Central memory CD8-positive, alpha-beta T cell (primary cell): ENCODE measurements around the gene SAT2.

Experiments used
- ATAC-seq: fragments of 150-1000 bp; cut with Tn5 transposase; replicated peaks from 2 replicates; pipeline ENCODE4 v1.10.0; 2022; ENCODE audit warnings: mild to moderate bottlenecking, moderate FRiP score, moderate number of reproducible peaks; ENCODE audit not compliant: poor library complexity, severe bottlenecking; ENCODE audit errors: extremely low read depth
- DNase-seq, 2 donors: peaks; one replicate each; pipeline ENCODE4 v3.0.0; 2021; ENCODE audit warnings: low spot score in 2 of 2
- H3K27ac Mint-ChIP-seq: one replicate; pipeline ENCODE4 v1.8.0; 2022; ENCODE audit warnings: low read depth, mild to moderate bottlenecking, moderate library complexity, mixed read lengths
- H3K27me3 Mint-ChIP-seq: one replicate; pipeline ENCODE4 v1.8.0; 2022; ENCODE audit warnings: mixed read lengths
- H3K36me3 Mint-ChIP-seq: one replicate; pipeline ENCODE4 v1.8.0; 2022; ENCODE audit warnings: mild to moderate bottlenecking, moderate library complexity, mixed read lengths; ENCODE audit not compliant: insufficient read depth
- H3K4me1 Mint-ChIP-seq: one replicate; pipeline ENCODE4 v1.8.0; 2022; ENCODE audit warnings: mixed read lengths
- H3K4me3 Mint-ChIP-seq: one replicate; pipeline ENCODE4 v1.8.0; 2022; ENCODE audit warnings: mild to moderate bottlenecking, moderate library complexity, mixed read lengths
- H3K9me3 Mint-ChIP-seq: one replicate; pipeline ENCODE4 v1.8.0; 2022; ENCODE audit warnings: mixed read lengths

The SAT2 gene

DNA sequence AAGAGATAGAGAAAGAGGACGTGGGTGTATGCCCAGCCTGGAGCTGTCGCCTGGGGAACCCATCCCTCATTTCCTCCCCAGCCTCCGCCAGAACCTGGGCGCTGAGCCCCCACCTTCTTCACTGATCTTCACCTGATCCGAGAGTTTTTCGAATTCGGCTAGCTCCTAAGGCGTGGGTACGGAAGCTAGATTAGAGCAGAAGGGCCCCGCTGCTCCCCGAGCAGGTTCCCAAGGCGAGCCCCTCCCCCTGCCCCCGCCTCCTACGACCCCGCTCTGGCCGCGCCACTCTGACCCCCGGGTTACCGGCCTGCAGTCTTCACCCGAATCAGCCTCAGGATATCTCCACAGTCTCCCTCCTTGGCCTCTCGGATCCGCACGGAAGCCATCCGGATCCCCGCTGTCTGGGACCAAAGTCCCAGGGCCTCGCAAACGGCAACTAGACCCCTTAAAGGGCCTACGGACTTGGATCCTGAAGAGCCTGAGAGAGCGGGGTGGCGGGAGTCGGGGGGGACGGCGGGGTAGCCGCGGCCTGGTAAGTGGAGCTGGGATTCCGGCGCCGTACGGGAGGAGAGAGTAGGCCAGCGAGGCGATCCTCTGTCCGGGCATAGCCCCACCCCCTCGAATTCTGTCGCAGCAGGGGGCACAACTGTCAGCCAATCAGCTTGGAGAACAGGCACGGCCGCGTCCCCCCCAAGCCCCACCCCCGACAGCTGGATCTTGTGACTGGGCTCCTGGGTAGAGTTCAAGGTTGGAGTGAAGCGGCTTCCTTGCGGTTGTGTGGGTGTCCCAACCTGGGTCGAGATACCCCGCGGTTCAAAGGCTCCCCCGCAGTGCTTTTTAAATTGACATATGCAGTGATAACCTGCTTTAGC lies at the start of gene SAT2:
SAT2 (minus strand) TSS at position 572 of the 872 bp plus-strand sequence; CDS start at position 386, 186 bp downstream.
- peak; percentile 92 for ATAC-seq
- DNase-seq: peak; percentile 54 to 69
- Mint-ChIP-seq H3K27me3 (no peaks in the 10 kb centered on the region), H3K27ac (peak within 1 kb of the TSS; percentile 92), H3K36me3 (no peaks in the 10 kb centered on the region), H3K4me3 (peak within 1 kb of the TSS; percentile 88), H3K4me1 (peaks cover 18% of the 10 kb centered on the region), H3K9me3 (no peaks in the 10 kb centered on the region)

DNA sequence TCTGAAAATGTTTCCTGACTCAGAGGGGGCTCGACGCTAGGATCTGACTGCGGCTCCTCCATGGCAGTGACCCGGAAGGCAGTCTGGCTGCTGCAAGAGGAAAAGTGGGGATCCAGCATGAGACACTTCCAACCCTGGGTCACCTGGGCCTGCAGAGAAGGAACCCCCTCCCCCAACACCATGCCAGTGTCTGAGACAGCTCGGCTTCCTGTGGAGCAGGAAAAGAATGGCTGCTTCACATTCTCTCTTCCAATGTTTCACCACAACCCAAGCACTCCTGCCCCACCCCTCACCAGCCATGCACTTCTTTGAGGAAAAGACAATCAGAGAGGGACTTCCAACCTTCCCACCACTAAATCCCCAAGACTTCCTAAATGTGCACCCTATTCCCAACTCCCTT lies 48.9 kb upstream of the SAT2 start:
- ATAC-seq (no peak), DNase-seq (no peak)
- H3K4me1 Mint-ChIP-seq: peaks cover 8% of the 10 kb centered on the region
- no peak overlapping the region for H3K4me3 Mint-ChIP-seq
- peaks cover 8% of the 10 kb centered on the region for H3K9me3 Mint-ChIP-seq
- H3K36me3 Mint-ChIP-seq: peaks cover 40% of the 10 kb centered on the region
- no peak overlapping the region for H3K27ac Mint-ChIP-seq
- no peaks in the 10 kb centered on the region for H3K27me3 Mint-ChIP-seq

- H3K36me3 Mint-ChIP-seq: peaks cover 47% of the 10 kb centered on the region
- H3K27ac Mint-ChIP-seq: no peak overlapping the region
- no peak for DNase-seq
- peaks cover 8% of the 10 kb centered on the region for H3K9me3 Mint-ChIP-seq
- H3K4me3 Mint-ChIP-seq: no peak overlapping the region
- peaks cover 8% of the 10 kb centered on the region for H3K4me1 Mint-ChIP-seq
- no peak for ATAC-seq
- no peaks in the 10 kb centered on the region for H3K27me3 Mint-ChIP-seq
Measured at GRCh38 chr17:7674934-7675333, 47.3 kb upstream of the SAT2 start.

- Mint-ChIP-seq H3K4me3 (no peak overlapping the region), H3K9me3 (peaks cover 8% of the 10 kb centered on the region), H3K36me3 (peaks cover 49% of the 10 kb centered on the region), H3K27me3 (no peaks in the 10 kb centered on the region), H3K27ac (no peak overlapping the region), H3K4me1 (peaks cover 8% of the 10 kb centered on the region)
- DNase-seq (no peak), ATAC-seq (no peak)
Measured at GRCh38 chr17:7673239-7673638, 45.6 kb upstream of the SAT2 start.

GRCh38 chr17:7668482-7668881 lies 40.9 kb upstream of the SAT2 start:
- Mint-ChIP-seq H3K9me3 (peaks cover 2% of the 10 kb centered on the region), H3K4me1 (no peaks in the 10 kb centered on the region), H3K4me3 (no peak overlapping the region), H3K36me3 (peaks cover 49% of the 10 kb centered on the region), H3K27ac (no peak overlapping the region), H3K27me3 (no peaks in the 10 kb centered on the region)
- ATAC-seq: no peak
- no peak for DNase-seq

DNA sequence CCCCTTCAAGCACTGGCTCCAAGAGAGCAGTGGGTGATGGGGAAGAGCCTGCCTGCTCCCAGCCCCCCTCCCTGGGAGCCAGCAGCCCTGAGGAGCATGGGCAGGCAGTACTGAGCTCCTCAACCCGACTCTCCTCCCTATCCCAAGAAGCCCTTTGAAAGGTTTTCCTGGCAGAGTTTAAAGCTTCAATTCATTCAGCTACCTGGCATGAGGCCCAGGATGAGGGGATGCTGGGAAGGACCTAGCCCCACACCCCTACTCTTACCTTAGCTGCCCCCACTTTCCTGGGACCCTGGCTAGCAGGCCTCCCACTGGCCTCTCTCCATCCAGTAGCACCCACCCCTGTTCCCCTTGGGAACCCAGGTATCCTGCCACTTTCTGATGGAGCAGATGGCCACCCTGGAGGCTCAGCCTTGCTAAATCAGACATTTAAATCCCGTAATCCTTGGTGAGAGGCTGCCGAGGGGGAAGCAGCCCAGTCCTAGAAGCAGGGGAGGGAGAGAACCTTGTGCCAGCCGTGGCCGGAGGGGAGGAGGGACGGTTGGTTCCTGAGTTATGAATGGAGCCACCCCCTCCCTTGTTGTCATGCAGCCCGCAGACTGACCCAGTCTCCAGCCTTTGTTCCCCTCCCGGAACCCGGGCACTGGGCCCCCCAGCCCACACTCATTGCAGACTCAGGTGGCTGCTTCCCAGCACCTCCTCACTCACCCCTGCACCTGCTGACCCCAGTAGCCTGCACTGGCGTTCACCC lies 40.2 kb upstream of the SAT2 start:
- H3K27me3 Mint-ChIP-seq: no peaks in the 10 kb centered on the region
- H3K4me1 Mint-ChIP-seq: no peaks in the 10 kb centered on the region
- H3K9me3 Mint-ChIP-seq: no peaks in the 10 kb centered on the region
- ATAC-seq (no peak), DNase-seq (no peak)
- no peak overlapping the region for H3K27ac Mint-ChIP-seq
- no peak overlapping the region for H3K4me3 Mint-ChIP-seq
- peaks cover 43% of the 10 kb centered on the region for H3K36me3 Mint-ChIP-seq

- Mint-ChIP-seq H3K9me3 (no peaks in the 10 kb centered on the region), H3K36me3 (peaks cover under 1% of the 10 kb centered on the region), H3K27ac (no peak overlapping the region), H3K4me1 (no peaks in the 10 kb centered on the region), H3K4me3 (no peak overlapping the region), H3K27me3 (peaks cover 37% of the 10 kb centered on the region)
- ATAC-seq (no peak), DNase-seq (no peak)
Measured at GRCh38 chr17:7656958-7657609, 29.5 kb upstream of the SAT2 start.

DNA sequence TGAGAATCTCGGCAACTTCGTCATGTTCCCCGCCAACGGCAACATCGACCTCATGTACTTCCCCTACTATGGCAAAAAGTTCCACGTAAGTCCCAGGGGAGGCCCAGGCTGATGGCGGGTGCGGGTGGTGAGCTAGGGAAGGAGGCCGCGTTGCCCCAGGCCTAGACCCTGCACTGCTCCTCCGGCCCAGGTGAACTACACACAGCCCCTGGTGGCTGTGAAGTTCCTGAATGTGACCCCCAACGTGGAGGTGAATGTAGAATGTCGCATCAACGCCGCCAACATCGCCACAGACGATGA lies 27.9 kb upstream of the SAT2 start:
- peaks cover 49% of the 10 kb centered on the region for H3K27me3 Mint-ChIP-seq
- no peak overlapping the region for H3K27ac Mint-ChIP-seq
- ATAC-seq (no peak), DNase-seq (no peak)
- no peak overlapping the region for H3K4me3 Mint-ChIP-seq
- peaks cover 3% of the 10 kb centered on the region for H3K36me3 Mint-ChIP-seq
- H3K4me1 Mint-ChIP-seq: peaks cover 9% of the 10 kb centered on the region
- H3K9me3 Mint-ChIP-seq: no peaks in the 10 kb centered on the region

- H3K27me3 Mint-ChIP-seq: peaks cover 55% of the 10 kb centered on the region
Measured at GRCh38 chr17:7654832-7655540, 27.4 kb upstream of the SAT2 start.

DNA sequence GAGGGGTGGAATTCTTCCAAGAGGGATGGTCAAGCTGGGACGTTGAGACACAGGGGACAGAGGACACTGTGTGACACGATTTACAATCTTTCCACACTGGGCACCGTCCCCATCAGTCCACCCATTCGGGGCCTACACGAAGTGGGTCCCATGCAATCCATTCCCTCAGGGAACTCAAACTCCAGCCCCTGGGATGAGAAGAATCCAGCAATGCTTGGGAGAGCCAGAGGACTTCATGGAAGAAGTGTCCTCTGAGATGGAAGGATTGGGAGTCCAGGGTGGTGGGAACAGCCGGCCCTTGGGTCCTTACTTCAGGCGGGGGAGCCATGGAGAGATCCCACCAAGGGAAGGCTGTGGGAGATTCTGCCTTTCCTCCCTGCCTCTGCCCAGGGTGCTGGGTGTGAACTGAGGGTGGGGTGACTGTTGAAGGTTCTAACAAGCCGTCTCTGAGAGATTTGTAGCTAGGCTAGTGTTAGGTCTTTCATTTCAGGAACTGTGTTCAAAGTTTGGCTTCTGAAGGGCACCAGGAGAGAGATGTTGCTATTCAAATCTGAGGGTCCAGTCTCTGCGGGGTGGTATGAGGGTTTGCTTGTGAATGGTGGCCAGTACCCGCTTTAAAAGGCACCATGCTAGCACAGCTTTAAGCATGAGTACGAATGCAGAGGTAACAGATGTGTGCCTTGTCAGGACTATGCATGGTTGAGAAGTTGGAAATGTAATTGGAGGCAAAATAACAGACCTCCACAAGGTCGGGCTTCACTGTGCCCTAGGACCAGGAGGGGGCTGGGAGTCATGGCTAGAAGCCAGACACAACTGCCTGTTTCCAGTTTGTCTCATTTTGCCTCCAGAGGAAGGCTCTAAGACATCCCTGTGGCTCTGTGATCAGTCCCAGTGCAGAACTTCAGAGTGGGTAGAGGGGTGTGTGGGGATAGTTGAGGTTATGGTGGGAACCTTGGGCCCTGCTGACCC lies 25.1 kb upstream of the SAT2 start:
- H3K27ac Mint-ChIP-seq: no peak overlapping the region
- ATAC-seq (no peak), DNase-seq (no peak)
- peaks cover 18% of the 10 kb centered on the region for H3K4me1 Mint-ChIP-seq
- peaks cover 6% of the 10 kb centered on the region for H3K36me3 Mint-ChIP-seq
- H3K9me3 Mint-ChIP-seq: no peaks in the 10 kb centered on the region
- peaks cover 71% of the 10 kb centered on the region for H3K27me3 Mint-ChIP-seq
- peak overlapping the region; percentile 43 for H3K4me3 Mint-ChIP-seq

More at GRCh38 chr17:7654832-7655540, 27.4 kb upstream of the SAT2 start:
- Mint-ChIP-seq H3K9me3 (no peaks in the 10 kb centered on the region), H3K4me3 (no peak overlapping the region), H3K27ac (no peak overlapping the region), H3K4me1 (peaks cover 15% of the 10 kb centered on the region), H3K36me3 (peaks cover 3% of the 10 kb centered on the region)
- DNase-seq (no peak), ATAC-seq (no peak)

DNA sequence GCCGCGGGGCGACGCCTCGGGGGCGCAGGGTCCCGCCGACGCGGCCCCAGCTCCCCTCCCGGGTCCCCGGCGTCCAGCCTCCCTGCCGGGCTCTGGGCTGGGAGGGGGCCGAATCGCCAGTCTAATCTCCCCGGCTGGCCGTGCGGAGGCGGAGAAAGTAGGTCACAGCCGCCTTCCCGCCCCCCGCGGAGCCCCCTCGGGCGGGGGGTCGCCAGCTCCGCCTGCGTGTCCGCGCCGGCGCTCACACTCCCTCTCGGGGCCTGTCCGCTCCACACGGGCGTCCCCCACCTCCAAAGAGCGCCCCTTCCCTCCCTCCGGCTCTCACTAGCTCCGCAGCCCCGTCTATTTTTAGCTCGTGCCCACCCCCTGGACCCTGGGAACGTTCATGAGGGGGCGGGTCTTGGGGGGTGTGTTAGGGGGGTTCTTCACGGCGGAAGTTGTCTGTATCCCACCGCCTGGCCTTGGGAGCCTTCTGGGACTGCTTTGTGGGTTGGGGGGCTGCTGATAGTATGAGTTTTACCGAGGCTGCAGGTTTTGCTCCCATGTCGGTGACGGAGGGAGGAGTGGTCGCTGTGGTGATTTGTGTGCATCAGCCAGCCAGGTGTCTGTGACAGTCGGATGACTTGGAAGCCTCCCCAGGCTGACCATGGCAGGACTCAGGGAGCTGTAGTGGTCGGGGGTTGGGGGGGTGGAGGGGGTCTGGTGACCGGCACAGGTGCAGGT lies 24.2 kb upstream of the SAT2 start:
- H3K27ac Mint-ChIP-seq: no peak overlapping the region
- DNase-seq: no peak
- no peak for ATAC-seq
- H3K4me1 Mint-ChIP-seq: peaks cover 18% of the 10 kb centered on the region
- H3K36me3 Mint-ChIP-seq: peaks cover 6% of the 10 kb centered on the region
- H3K27me3 Mint-ChIP-seq: peaks cover 68% of the 10 kb centered on the region
- no peaks in the 10 kb centered on the region for H3K9me3 Mint-ChIP-seq
- peak overlapping the region; percentile 69 for H3K4me3 Mint-ChIP-seq
